Stimulated activated CD4-positive, alpha-beta T cell treated with anti-CD3 and anti-CD28 coated beads, Interleukin-4, amount 100 ng/mL, for 48 hours (primary cell): ENCODE data around the gene AURKAIP1.

Experiments used
- DNase-seq, 2 donors: peaks; one replicate each; pipeline ENCODE4 v3.0.0-alpha.2; 2020; ENCODE audit warnings: low read depth in 2 of 2

The AURKAIP1 gene

GRCh38 chr1:1347663-1348419 lies 27.2 kb downstream of the AURKAIP1 start:
- DNase-seq = no peak

GRCh38 chr1:1347026-1347595 lies 27.9 kb downstream of the AURKAIP1 start:
- no peak for DNase-seq

- no peak for DNase-seq
Measured at GRCh38 chr1:1346501-1346890, 28.5 kb downstream of the AURKAIP1 start.

- DNase-seq = no peak
Measured at GRCh38 chr1:1345860-1346500, 29.0 kb downstream of the AURKAIP1 start.

- DNase-seq = no peak
Measured at GRCh38 chr1:1345384-1345783, 29.6 kb downstream of the AURKAIP1 start.

- DNase-seq = peak; percentile 49 to 54
Measured at GRCh38 chr1:1344655-1345361, 30.2 kb downstream of the AURKAIP1 start.

GRCh38 chr1:1343811-1344421 lies 31.1 kb downstream of the AURKAIP1 start:
- no peak for DNase-seq

GRCh38 chr1:1342584-1343115 lies 32.4 kb downstream of the AURKAIP1 start:
- no peak for DNase-seq

- no peak for DNase-seq
Measured at GRCh38 chr1:1342061-1342562, 32.9 kb downstream of the AURKAIP1 start.

- no peak for DNase-seq
Measured at GRCh38 chr1:1341549-1342021, 33.4 kb downstream of the AURKAIP1 start.

- DNase-seq = no peak
Measured at GRCh38 chr1:1340791-1341548, 34.0 kb downstream of the AURKAIP1 start.

- no peak for DNase-seq
Measured at GRCh38 chr1:1340185-1340584, 34.8 kb downstream of the AURKAIP1 start.

GRCh38 chr1:1338278-1338677 lies 36.7 kb downstream of the AURKAIP1 start:
- DNase-seq = no peak

GRCh38 chr1:1337793-1338147 lies 37.2 kb downstream of the AURKAIP1 start:
- DNase-seq = peak; percentile 24 to 55

GRCh38 chr1:1336931-1337792 lies 37.8 kb downstream of the AURKAIP1 start:
- no peak for DNase-seq

GRCh38 chr1:1336446-1336845 lies 38.6 kb downstream of the AURKAIP1 start:
- no peak for DNase-seq

- no peak for DNase-seq
Measured at GRCh38 chr1:1335792-1336248, 39.2 kb downstream of the AURKAIP1 start.

- no peak for DNase-seq
Measured at GRCh38 chr1:1335283-1335682, 39.7 kb downstream of the AURKAIP1 start.

GRCh38 chr1:1334835-1335234 lies 40.2 kb downstream of the AURKAIP1 start:
- no peak for DNase-seq
